K562 (cell line): Measurements from ENCODE around the gene SBK1. TPM values are rescaled to one million over a fixed set of nuclear protein-coding genes. Genes with fewer than 3 reads are reported as not detected.

Experiments
- ATAC-seq: fragments of 200-7000 bp; cut with Tn5 transposase; 3 replicates; pipeline ENCODE4 v1.9.1; 2020; ENCODE audit warnings: moderate library complexity
- BruUV-seq: library from RNA; stranded (reverse); fragments of 400-500 nt; replicated peaks from 2 replicates; lab custom pipeline; 2021; lab: Mats Ljungman, UMichigan
- CTCF ChIA-PET: fragments of 300-600 bp; formaldehyde crosslinking; extraction: SDS; loops from one replicate; lab custom pipeline; 2021; ENCODE audit warnings: low intra/inter-chr PET ratio; lab: Yijun Ruan, JAX
- POLR2A ChIA-PET: fragments of 300-600, 350-650 bp; sonication (Branson Sonifier 250); formaldehyde crosslinking; extraction: SDS; loops from one replicate; lab custom pipeline; 2021; ENCODE audit warnings: antibody characterized with exemption, inconsistent platforms; lab: Yijun Ruan, JAX
- DNase-seq, 4 experiments: peaks; one replicate each; pipeline versions ENCODE4 v3.0.0 to v3.0.0-alpha.2; 2011 to 2018; ENCODE audit warnings: low spot score in 3 of 4, mixed read lengths in 3 of 4; ENCODE audit errors: extremely low read depth in 1 of 4
- FAIRE-seq: peaks from 2 replicates; lab custom pipeline; 2011; peaks lifted over from hg19 to GRCh38; lab: Jason Lieb, UNC
- H2AFZ ChIP-seq: 2 replicates; pipeline ENCODE4 v1.6.0; 2011; ENCODE audit warnings: low read depth, low read length, control low read depth, inconsistent platforms
- H3K27ac ChIP-seq: fragments of 200-600 bp; 3 replicates; pipeline ENCODE4 v1.8.0; 2011; ENCODE audit warnings: low read depth, mild to moderate bottlenecking, control low read depth, inconsistent platforms, low read length, moderate library complexity, mixed read lengths; ENCODE audit errors: extremely low read depth
- H3K27me3 ChIP-seq, 2 experiments: fragments of 300-600 bp in 1 of 2; 2 replicates in 1 of 2; 3 replicates in 1 of 2; pipeline versions ENCODE4 v1.6.0 to v1.8.0; 2011; ENCODE audit warnings: inconsistent platforms in 2 of 2, low read length in 2 of 2, mild to moderate bottlenecking in 1 of 2, mixed read lengths in 1 of 2, moderate library complexity in 1 of 2; ENCODE audit not compliant: control insufficient read depth in 2 of 2, insufficient read depth in 2 of 2
- H3K36me3 ChIP-seq: fragments of 300-600 bp; 3 replicates; pipeline ENCODE4 v1.8.0; 2011; ENCODE audit warnings: mild to moderate bottlenecking, low read length, inconsistent platforms; ENCODE audit not compliant: control insufficient read depth, insufficient read depth
- H3K4me1 ChIP-seq, 2 experiments: fragments of 200-600 bp in 1 of 2; replicated peaks in 1 of 2; 2 replicates in 1 of 2; 3 replicates in 1 of 2; pipeline versions ENCODE4 v1.5.1 to v1.8.0; 2011; ENCODE audit warnings: inconsistent platforms in 2 of 2, low read length in 2 of 2, mild to moderate bottlenecking in 1 of 2, mixed read lengths in 1 of 2, moderate library complexity in 1 of 2; ENCODE audit not compliant: control insufficient read depth in 2 of 2, insufficient read depth in 2 of 2
- H3K4me2 ChIP-seq: 2 replicates; pipeline ENCODE4 v1.6.1; 2011; ENCODE audit warnings: low read length, control low read depth, inconsistent platforms, mixed read lengths; ENCODE audit not compliant: insufficient read depth
- H3K4me3 ChIP-seq: fragments of 200-600 bp; sonication (generic), shearing (Covaris generic); 2 replicates; pipeline ENCODE4 v1.5.1; 2016; ENCODE audit warnings: control low read depth, inconsistent platforms
- H3K79me2 ChIP-seq: fragments of 200-600 bp; 3 replicates; pipeline ENCODE4 v1.8.0; 2011; ENCODE audit warnings: low read length, inconsistent platforms; ENCODE audit not compliant: control insufficient read depth, insufficient read depth
- H3K9ac ChIP-seq, 2 experiments: 2 replicates each; pipeline versions ENCODE4 v1.6.0 to v1.6.1; 2011; ENCODE audit warnings: low read depth in 2 of 2, low read length in 2 of 2, control low read depth in 1 of 2, inconsistent platforms in 1 of 2, mild to moderate bottlenecking in 1 of 2, mixed read lengths in 1 of 2; ENCODE audit not compliant: insufficient read depth in 1 of 2
- H3K9me1 ChIP-seq: one replicate; pipeline ENCODE4 v1.6.0; 2011; ENCODE audit warnings: inconsistent platforms, mild to moderate bottlenecking, low read length, moderate library complexity; ENCODE audit not compliant: control insufficient read depth, insufficient read depth
- H3K9me3 ChIP-seq: replicated peaks from 2 replicates; pipeline ENCODE4 v1.5.1; 2011; ENCODE audit warnings: low read depth, low read length, inconsistent platforms; ENCODE audit not compliant: control insufficient read depth, insufficient read depth
- H4K20me1 ChIP-seq: replicated peaks from 2 replicates; pipeline ENCODE4 v1.6.1; 2011; ENCODE audit warnings: low read length, inconsistent platforms, mixed read lengths; ENCODE audit not compliant: control insufficient read depth, insufficient read depth
- CREB3L1 ChIP-seq: fragments of 450-650 bp; IDR thresholded peaks from 2 replicates; pipeline ENCODE4 v1.6.1; 2014; ENCODE audit warnings: low read depth, mild to moderate bottlenecking, moderate library complexity, borderline replicate concordance
- GTF2A2 ChIP-seq: IDR thresholded peaks from 2 replicates; pipeline ENCODE4 v1.6.1; 2016; ENCODE audit warnings: mild to moderate bottlenecking, missing genetic modification characterization, missing compliant biosample characterization
- NCOA2 ChIP-seq, 2 experiments: fragments of 450-650 bp; IDR thresholded peaks; 2 replicates each; pipeline ENCODE4 v1.6.1; 2018; ENCODE audit warnings: mild to moderate bottlenecking in 2 of 2, moderate library complexity in 1 of 2; ENCODE audit not compliant: partially characterized antibody in 2 of 2
- SAP30 ChIP-seq: fragments of 200-600 bp; sonication (generic); IDR thresholded peaks from 2 replicates; pipeline ENCODE4 v1.6.1; 2012; ENCODE audit warnings: borderline replicate concordance, low read depth, mild to moderate bottlenecking, moderate library complexity, low read length, control low read depth, inconsistent platforms; ENCODE audit not compliant: insufficient read depth, poor library complexity, severe bottlenecking
- TCF15 ChIP-seq: fragments of 250-450 bp; sonication (Bioruptor Pico); IDR thresholded peaks from 2 replicates; pipeline ENCODE4 v1.8.0; 2022; ENCODE audit warnings: moderate library complexity, mild to moderate bottlenecking, inconsistent platforms
- U2AF2 ChIP-seq: fragments of 200-400 bp; formaldehyde crosslinking; optimal IDR thresholded peaks from 2 replicates; pipeline ENCODE3; 2017; ENCODE audit warnings: low read depth, mild to moderate bottlenecking, low read length
- ZNF3 ChIP-seq: fragments of 250-450 bp; sonication (Bioruptor Pico); IDR thresholded peaks from 2 replicates; pipeline ENCODE4 v1.5.0; 2021; ENCODE audit warnings: mild to moderate bottlenecking, moderate library complexity
- ZNF696 ChIP-seq: fragments of 250-450 bp; sonication (Bioruptor Pico); conservative IDR thresholded peaks from 2 replicates; pipeline ENCODE4 v1.4.0; 2020; ENCODE audit warnings: mild to moderate bottlenecking, moderate library complexity
- WGBS: fragments of 100-300 bp; shearing (Covaris generic); methylation state at CpG from one replicate; pipeline ENCODE4 v1.1.6; 2016; ENCODE audit warnings: low coverage, mixed read lengths; ENCODE audit not compliant: insufficient coverage; ENCODE audit errors: missing lambda C conversion rate; 5-methylcytosine and 5-hydroxymethylcytosine counted together
- in situ Hi-C: fragments of 300-500 bp; cut with MboI; formaldehyde crosslinking; loops from 4 replicates; pipeline ENCODE4 v1.15.0; 2018; ENCODE audit warnings: inconsistent platforms, mixed read lengths
- intact Hi-C: fragments of 100-400 bp; cut with micrococcal nuclease; formaldehyde crosslinking; loops from 2 replicates; pipeline ENCODE4 v1.14.2; 2022
- polyA plus RNA-seq, 8 experiments: library from polyadenylated mRNA; depleted of rRNA in 4 of 8; stranded (reverse) in 5 of 8; unstranded in 3 of 8; fragments of >200 nt; fragmentation: Nextera tagmentation in 2 of 8; fragmentation: Illumina TruSeq in 1 of 8; extraction: Ambion mirVana in 2 of 8; extraction: Trizol in 1 of 8; gene quantifications; 2 replicates each; pipeline versions ENCODE4 v1.2.1 to v1.2.3, GENCODE V29; 2011 to 2014; ENCODE audit warnings: inconsistent platforms in 1 of 8, missing spikeins in 1 of 8
- total RNA-seq, 7 experiments: library from RNA; depleted of rRNA in 6 of 7; stranded (reverse); fragments of >200 nt in 6 of 7; fragmentation: Illumina TruSeq in 2 of 7; extraction: Trizol in 2 of 7; gene quantifications; 2 replicates each; pipeline versions ENCODE4 v1.2.1 to v1.2.3, GENCODE V29; 2011 to 2021; ENCODE audit warnings: low replicate concordance in 1 of 7

The SBK1 gene
- total and polyA plus RNA-seq, 9 of the 15 experiments (the other 6 are each of a cell fraction or from before 2014, with no cell fraction given): 0.01 to 0.07 (median 0.03) TPM; not detected in 6

- ATAC-seq (no peak), FAIRE-seq (no peak), DNase-seq (no peak)
- H3K4me1 ChIP-seq: peaks cover 0 to 2% of the 10 kb centered on the region in 2 experiments; a peak in 2 of 5 replicates
- intact Hi-C loops (no loop called here), in situ Hi-C loops (no loop called here)
- H3K36me3 ChIP-seq: no peaks in the 10 kb centered on the region
- no peak overlapping the region for H3K4me2 ChIP-seq
- H3K9me1 ChIP-seq: no peaks in the 10 kb centered on the region
- no peak overlapping the region for H3K4me3 ChIP-seq
- peaks cover 7 to 39% of the 10 kb centered on the region in 2 experiments; a peak in 4 of 5 replicates for H3K27me3 ChIP-seq
- H3K27ac ChIP-seq: no peak overlapping the region
- ChIA-PET POLR2A (no interaction called here), CTCF (no interaction called here)
- no peaks in the 10 kb centered on the region for H3K9me3 ChIP-seq
- H2AFZ ChIP-seq: no peak overlapping the region
- peaks cover 20% of the 10 kb centered on the region for H4K20me1 ChIP-seq
- BruUV-seq: no TSS peak
- H3K79me2 ChIP-seq: no peaks in the 10 kb centered on the region
- TF ChIP-seq ZNF696 (CRISPR knock-in tag) (no peak), U2AF2 (no peak), SAP30 (no peak), TCF15 (CRISPR knock-in tag) (no peak), NCOA2 (IDR thresholded peaks at IDR 0.05; ENCODE audit: partially characterized antibody in 2 of 2) (no peak), ZNF3 (CRISPR knock-in tag) (no peak), GTF2A2 (tag) (no peak), CREB3L1 (no peak)
- no peak overlapping the region for H3K9ac ChIP-seq
- WGBS: 6% methylated on average over 4 of the region's 4 CpGs
Observed at GRCh38 chr16:28298511-28298878, 6.2 kb downstream of the SBK1 start.
